Measurements from ENCODE around the gene HS3ST2.
A peak's percentile ranks its signal among the peaks of the same experiment; 100 is the strongest.

The HS3ST2 gene

GRCh38 chr16:22813948-22814710 is at the start of gene HS3ST2:
Gene HS3ST2 (plus strand): TSS chr16:22814162. CDS start chr16:22814611, 449 bp downstream.
- Mint-ChIP-seq H3K4me1 (ENCODE audit: low read depth) (peaks cover 2% of the 10 kb centered on the region), H3K4me3 (peak within 1 kb of the TSS; percentile 21), H3K27me3 (ENCODE audit: low read depth) (peaks cover 44% of the 10 kb centered on the region), H3K36me3 (ENCODE audit: low read depth) (no peaks in the 10 kb centered on the region), H3K27ac (no peak within 1 kb of the TSS), H3K9me3 (no peaks in the 10 kb centered on the region)
- no peak for DNase-seq (ENCODE audit: low spot score)

GRCh38 chr16:22764662-22765327 is 49.2 kb upstream of the HS3ST2 start:
- H3K27me3 Mint-ChIP-seq (ENCODE audit: low read depth): no peaks in the 10 kb centered on the region
- H3K4me1 Mint-ChIP-seq (ENCODE audit: low read depth): no peaks in the 10 kb centered on the region
- H3K27ac Mint-ChIP-seq: no peak overlapping the region
- H3K4me3 Mint-ChIP-seq: no peak overlapping the region
- no peaks in the 10 kb centered on the region for H3K9me3 Mint-ChIP-seq
- DNase-seq (ENCODE audit: low spot score): no peak
- no peaks in the 10 kb centered on the region for H3K36me3 Mint-ChIP-seq (ENCODE audit: low read depth)

GRCh38 chr16:22765479-22765878 is 48.5 kb upstream of the HS3ST2 start:
- H3K27me3 Mint-ChIP-seq (ENCODE audit: low read depth): no peaks in the 10 kb centered on the region

GRCh38 chr16:22770866-22771265 is 43.1 kb upstream of the HS3ST2 start:
- Mint-ChIP-seq H3K27ac (no peak overlapping the region), H3K4me3 (no peak overlapping the region), H3K36me3 (ENCODE audit: low read depth) (no peaks in the 10 kb centered on the region), H3K9me3 (no peaks in the 10 kb centered on the region), H3K4me1 (ENCODE audit: low read depth) (no peaks in the 10 kb centered on the region), H3K27me3 (ENCODE audit: low read depth) (no peaks in the 10 kb centered on the region)
- no peak for DNase-seq (ENCODE audit: low spot score)

More at GRCh38 chr16:22765479-22765878, 48.5 kb upstream of the HS3ST2 start:
- H3K27ac Mint-ChIP-seq: no peak overlapping the region
- H3K36me3 Mint-ChIP-seq (ENCODE audit: low read depth): no peaks in the 10 kb centered on the region
- no peak for DNase-seq (ENCODE audit: low spot score)
- no peaks in the 10 kb centered on the region for H3K4me1 Mint-ChIP-seq (ENCODE audit: low read depth)
- H3K9me3 Mint-ChIP-seq: no peaks in the 10 kb centered on the region
- no peak overlapping the region for H3K4me3 Mint-ChIP-seq

GRCh38 chr16:22771551-22771950 is 42.4 kb upstream of the HS3ST2 start:
- Mint-ChIP-seq H3K36me3 (ENCODE audit: low read depth) (no peaks in the 10 kb centered on the region), H3K27me3 (ENCODE audit: low read depth) (no peaks in the 10 kb centered on the region), H3K4me1 (ENCODE audit: low read depth) (no peaks in the 10 kb centered on the region), H3K9me3 (no peaks in the 10 kb centered on the region), H3K27ac (no peak overlapping the region), H3K4me3 (no peak overlapping the region)
- DNase-seq (ENCODE audit: low spot score): no peak

- H3K27ac Mint-ChIP-seq: no peak overlapping the region
- H3K4me1 Mint-ChIP-seq (ENCODE audit: low read depth): no peaks in the 10 kb centered on the region
Measured at GRCh38 chr16:22775220-22775922, 38.6 kb upstream of the HS3ST2 start.

GRCh38 chr16:22781480-22781879 is 32.5 kb upstream of the HS3ST2 start:
- Mint-ChIP-seq H3K36me3 (ENCODE audit: low read depth) (no peaks in the 10 kb centered on the region), H3K4me1 (ENCODE audit: low read depth) (peaks cover 3% of the 10 kb centered on the region), H3K4me3 (no peak overlapping the region), H3K27ac (no peak overlapping the region), H3K27me3 (ENCODE audit: low read depth) (peaks cover 24% of the 10 kb centered on the region), H3K9me3 (no peaks in the 10 kb centered on the region)
- DNase-seq (ENCODE audit: low spot score): no peak

More at GRCh38 chr16:22775220-22775922, 38.6 kb upstream of the HS3ST2 start:
- Mint-ChIP-seq H3K9me3 (no peaks in the 10 kb centered on the region), H3K27me3 (ENCODE audit: low read depth) (no peaks in the 10 kb centered on the region), H3K36me3 (ENCODE audit: low read depth) (no peaks in the 10 kb centered on the region), H3K4me3 (no peak overlapping the region)
- DNase-seq (ENCODE audit: low spot score): no peak

GRCh38 chr16:22782314-22782713 is 31.6 kb upstream of the HS3ST2 start:
- Mint-ChIP-seq H3K9me3 (no peaks in the 10 kb centered on the region), H3K36me3 (ENCODE audit: low read depth) (no peaks in the 10 kb centered on the region), H3K4me1 (ENCODE audit: low read depth) (peaks cover 3% of the 10 kb centered on the region), H3K4me3 (no peak overlapping the region), H3K27me3 (ENCODE audit: low read depth) (peaks cover 24% of the 10 kb centered on the region), H3K27ac (no peak overlapping the region)
- DNase-seq (ENCODE audit: low spot score): no peak

GRCh38 chr16:22784690-22785214 is 29.2 kb upstream of the HS3ST2 start:
- Mint-ChIP-seq H3K27me3 (ENCODE audit: low read depth) (peaks cover 27% of the 10 kb centered on the region), H3K4me1 (ENCODE audit: low read depth) (peaks cover 8% of the 10 kb centered on the region), H3K36me3 (ENCODE audit: low read depth) (no peaks in the 10 kb centered on the region), H3K9me3 (no peaks in the 10 kb centered on the region), H3K4me3 (no peak overlapping the region), H3K27ac (no peak overlapping the region)
- DNase-seq (ENCODE audit: low spot score): no peak

GRCh38 chr16:22785552-22785951 is 28.4 kb upstream of the HS3ST2 start:
- Mint-ChIP-seq H3K27me3 (ENCODE audit: low read depth) (peaks cover 27% of the 10 kb centered on the region), H3K4me1 (ENCODE audit: low read depth) (peaks cover 8% of the 10 kb centered on the region), H3K9me3 (no peaks in the 10 kb centered on the region), H3K27ac (no peak overlapping the region), H3K4me3 (no peak overlapping the region), H3K36me3 (ENCODE audit: low read depth) (no peaks in the 10 kb centered on the region)
- no peak for DNase-seq (ENCODE audit: low spot score)

GRCh38 chr16:22786284-22786683 is 27.7 kb upstream of the HS3ST2 start:
- no peak overlapping the region for H3K4me3 Mint-ChIP-seq

GRCh38 chr16:22786691-22787090 is 27.3 kb upstream of the HS3ST2 start:
- peaks cover 8% of the 10 kb centered on the region for H3K4me1 Mint-ChIP-seq (ENCODE audit: low read depth)
- DNase-seq (ENCODE audit: low spot score): no peak
- H3K4me3 Mint-ChIP-seq: no peak overlapping the region
- no peak overlapping the region for H3K27ac Mint-ChIP-seq
- peaks cover 26% of the 10 kb centered on the region for H3K27me3 Mint-ChIP-seq (ENCODE audit: low read depth)
- no peaks in the 10 kb centered on the region for H3K9me3 Mint-ChIP-seq
- H3K36me3 Mint-ChIP-seq (ENCODE audit: low read depth): no peaks in the 10 kb centered on the region

More at GRCh38 chr16:22786284-22786683, 27.7 kb upstream of the HS3ST2 start:
- no peaks in the 10 kb centered on the region for H3K9me3 Mint-ChIP-seq
- no peaks in the 10 kb centered on the region for H3K36me3 Mint-ChIP-seq (ENCODE audit: low read depth)
- no peak for DNase-seq (ENCODE audit: low spot score)
- H3K27me3 Mint-ChIP-seq (ENCODE audit: low read depth): peaks cover 27% of the 10 kb centered on the region
- no peak overlapping the region for H3K27ac Mint-ChIP-seq
- H3K4me1 Mint-ChIP-seq (ENCODE audit: low read depth): peaks cover 8% of the 10 kb centered on the region

GRCh38 chr16:22787466-22788192 is 26.3 kb upstream of the HS3ST2 start:
- no peaks in the 10 kb centered on the region for H3K9me3 Mint-ChIP-seq
- no peaks in the 10 kb centered on the region for H3K36me3 Mint-ChIP-seq (ENCODE audit: low read depth)
- peaks cover 20% of the 10 kb centered on the region for H3K27me3 Mint-ChIP-seq (ENCODE audit: low read depth)
- no peak overlapping the region for H3K27ac Mint-ChIP-seq
- no peak for DNase-seq (ENCODE audit: low spot score)
- no peak overlapping the region for H3K4me3 Mint-ChIP-seq
- peaks cover 8% of the 10 kb centered on the region for H3K4me1 Mint-ChIP-seq (ENCODE audit: low read depth)
